WERI-Rb-1 (cell line): ENCODE results near the gene PHACTR3.

ENCODE experiments used
- DNase-seq: peaks from one replicate; pipeline ENCODE4 v3.0.0-alpha.2; 2020
- H3K27ac ChIP-seq: fragments of 250-450 bp; sonication (Bioruptor Pico); 2 replicates; pipeline ENCODE4 v1.5.1; 2020; ENCODE audit warnings: mild to moderate bottlenecking, moderate library complexity
- H3K27me3 ChIP-seq: fragments of 250-450 bp; sonication (Bioruptor Pico); 2 replicates; pipeline ENCODE4 v1.5.1; 2021; ENCODE audit warnings: mild to moderate bottlenecking, low read depth, moderate library complexity; ENCODE audit not compliant: insufficient read depth, severe bottlenecking
- H3K36me3 ChIP-seq: fragments of 250-450 bp; sonication (Bioruptor Pico); 2 replicates; pipeline ENCODE4 v1.5.1; 2020; ENCODE audit warnings: mild to moderate bottlenecking, moderate library complexity
- H3K4me3 ChIP-seq: 2 replicates; pipeline ENCODE4 v1.5.1; 2011; ENCODE audit warnings: low read depth, mild to moderate bottlenecking, control low read depth, low read length
- H3K9me3 ChIP-seq: fragments of 250-450 bp; sonication (Bioruptor Pico); 2 replicates; pipeline ENCODE4 v1.5.1; 2021; ENCODE audit warnings: mild to moderate bottlenecking, moderate library complexity; ENCODE audit not compliant: severe bottlenecking
- TF ChIP-seq, protein P1 (sequence below): IDR thresholded peaks from 2 replicates; pipeline ENCODE4 v1.5.1; 2011; ENCODE audit warnings: low read depth, mild to moderate bottlenecking, control low read depth, inconsistent platforms, low read length

The PHACTR3 gene

DNA sequence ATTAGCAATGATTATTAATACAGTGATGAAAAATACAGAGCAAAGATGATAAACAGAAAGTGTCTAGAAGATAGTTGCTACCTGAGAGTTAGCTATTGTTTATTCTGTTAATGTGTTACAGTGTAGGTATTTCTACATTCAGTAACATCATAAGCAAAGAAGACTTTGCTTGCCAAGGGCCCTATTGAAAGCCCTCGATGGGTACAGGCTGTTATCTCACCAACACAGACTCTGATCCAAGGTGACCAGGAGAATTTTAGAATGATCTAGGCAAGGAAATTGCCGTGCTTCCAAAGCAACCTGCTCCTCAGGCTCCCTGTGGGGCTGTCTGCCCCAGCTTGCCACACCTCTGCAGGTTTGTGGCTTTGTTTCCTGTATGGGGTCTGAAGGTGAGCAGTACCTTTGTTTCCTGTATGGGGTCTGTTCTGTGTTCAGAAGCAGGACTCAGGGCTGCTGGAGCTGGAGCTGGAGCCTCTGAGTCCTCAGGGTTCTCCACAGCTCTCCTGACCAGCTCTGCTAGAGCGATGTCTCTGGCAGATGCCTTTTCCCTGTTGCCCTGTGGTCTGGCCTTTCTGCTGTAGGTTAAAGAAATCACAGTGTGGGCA lies 32.5 kb downstream of the PHACTR3 start:
- no peak overlapping the region for H3K4me3 ChIP-seq
- H3K36me3 ChIP-seq = no peaks in the 10 kb centered on the region
- TF ChIP-seq, protein P1, sequence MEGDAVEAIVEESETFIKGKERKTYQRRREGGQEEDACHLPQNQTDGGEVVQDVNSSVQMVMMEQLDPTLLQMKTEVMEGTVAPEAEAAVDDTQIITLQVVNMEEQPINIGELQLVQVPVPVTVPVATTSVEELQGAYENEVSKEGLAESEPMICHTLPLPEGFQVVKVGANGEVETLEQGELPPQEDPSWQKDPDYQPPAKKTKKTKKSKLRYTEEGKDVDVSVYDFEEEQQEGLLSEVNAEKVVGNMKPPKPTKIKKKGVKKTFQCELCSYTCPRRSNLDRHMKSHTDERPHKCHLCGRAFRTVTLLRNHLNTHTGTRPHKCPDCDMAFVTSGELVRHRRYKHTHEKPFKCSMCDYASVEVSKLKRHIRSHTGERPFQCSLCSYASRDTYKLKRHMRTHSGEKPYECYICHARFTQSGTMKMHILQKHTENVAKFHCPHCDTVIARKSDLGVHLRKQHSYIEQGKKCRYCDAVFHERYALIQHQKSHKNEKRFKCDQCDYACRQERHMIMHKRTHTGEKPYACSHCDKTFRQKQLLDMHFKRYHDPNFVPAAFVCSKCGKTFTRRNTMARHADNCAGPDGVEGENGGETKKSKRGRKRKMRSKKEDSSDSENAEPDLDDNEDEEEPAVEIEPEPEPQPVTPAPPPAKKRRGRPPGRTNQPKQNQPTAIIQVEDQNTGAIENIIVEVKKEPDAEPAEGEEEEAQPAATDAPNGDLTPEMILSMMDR = no peak
- H3K27ac ChIP-seq = no peak overlapping the region
- H3K9me3 ChIP-seq = no peaks in the 10 kb centered on the region
- DNase-seq = no peak
- H3K27me3 ChIP-seq = peaks cover 68% of the 10 kb centered on the region

- TF ChIP-seq, protein P1 = no peak
- no peaks in the 10 kb centered on the region for H3K36me3 ChIP-seq
- no peak for DNase-seq
- no peak overlapping the region for H3K27ac ChIP-seq
- H3K9me3 ChIP-seq = peaks cover 3% of the 10 kb centered on the region
- no peak overlapping the region for H3K4me3 ChIP-seq
- peaks cover 71% of the 10 kb centered on the region for H3K27me3 ChIP-seq
Measured at GRCh38 chr20:59640267-59640666, 35.9 kb downstream of the PHACTR3 start.

DNA sequence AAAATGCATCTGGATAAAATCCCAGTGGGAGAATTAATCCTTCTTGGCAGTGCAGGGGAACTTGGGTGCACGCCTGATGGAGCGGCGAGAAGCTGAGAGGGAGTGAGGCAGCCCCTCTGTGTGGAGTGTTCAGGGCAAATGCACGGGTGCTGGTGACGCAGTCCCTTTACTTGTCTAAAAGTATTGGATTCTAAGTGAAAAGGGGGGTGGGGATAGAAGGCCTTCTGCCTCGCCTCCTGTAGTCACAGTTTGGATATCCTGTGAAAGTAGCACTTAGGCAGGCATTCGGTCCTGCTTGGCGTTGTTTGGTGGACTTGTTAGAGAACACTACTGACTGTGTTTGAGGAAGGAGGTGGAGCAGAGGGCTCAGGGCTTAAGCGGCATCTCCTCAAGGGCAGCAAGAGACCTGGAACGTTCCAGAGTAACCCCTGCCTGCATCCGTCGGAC lies 39.3 kb downstream of the PHACTR3 start:
- DNase-seq = no peak
- peaks cover 3% of the 10 kb centered on the region for H3K9me3 ChIP-seq
- H3K4me3 ChIP-seq = no peak overlapping the region
- peaks cover 74% of the 10 kb centered on the region for H3K27me3 ChIP-seq
- no peaks in the 10 kb centered on the region for H3K36me3 ChIP-seq
- H3K27ac ChIP-seq = no peak overlapping the region
- TF ChIP-seq, protein P1 = no peak

- no peak for DNase-seq
- Histone ChIP-seq H3K36me3 (no peaks in the 10 kb centered on the region), H3K27ac (no peak overlapping the region), H3K9me3 (peaks cover 3% of the 10 kb centered on the region), H3K4me3 (no peak overlapping the region), H3K27me3 (peaks cover 76% of the 10 kb centered on the region)
- TF ChIP-seq, protein P1 = no peak
Measured at GRCh38 chr20:59644371-59644939, 40.1 kb downstream of the PHACTR3 start.

DNA sequence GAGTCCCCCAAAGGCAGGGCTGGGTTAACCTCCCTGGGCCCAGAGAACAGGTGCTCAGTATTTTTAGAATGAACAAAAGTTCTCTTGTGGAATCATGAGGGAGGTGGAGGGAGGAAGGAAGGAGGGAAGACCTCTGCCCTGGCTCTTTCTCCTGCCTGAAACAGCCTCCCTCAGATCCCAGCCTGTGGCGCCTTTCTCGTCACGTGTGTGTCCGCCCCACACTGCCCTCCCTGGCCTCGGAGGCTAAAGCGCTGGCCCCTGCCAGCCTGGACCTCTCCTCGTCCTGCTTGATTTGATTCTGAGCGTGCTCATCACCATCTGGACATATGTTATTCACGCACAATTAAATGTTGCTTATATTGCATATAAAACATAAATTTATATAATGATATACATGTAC lies 40.9 kb downstream of the PHACTR3 start:
- peaks cover 81% of the 10 kb centered on the region for H3K27me3 ChIP-seq
- H3K4me3 ChIP-seq = no peak overlapping the region
- H3K27ac ChIP-seq = no peak overlapping the region
- TF ChIP-seq, protein P1 = no peak
- peaks cover 3% of the 10 kb centered on the region for H3K9me3 ChIP-seq
- no peak for DNase-seq
- H3K36me3 ChIP-seq = no peaks in the 10 kb centered on the region

GRCh38 chr20:59645761-59646171 lies 41.4 kb downstream of the PHACTR3 start:
- H3K27ac ChIP-seq = no peak overlapping the region
- no peak overlapping the region for H3K4me3 ChIP-seq
- peaks cover 3% of the 10 kb centered on the region for H3K9me3 ChIP-seq
- DNase-seq = no peak
- TF ChIP-seq, protein P1 = peak; percentile 46
- no peaks in the 10 kb centered on the region for H3K36me3 ChIP-seq
- H3K27me3 ChIP-seq = peaks cover 83% of the 10 kb centered on the region
